Measurements from ENCODE around the gene UBE2E2. TPM values are rescaled to one million over a fixed set of nuclear protein-coding genes. Genes with fewer than 3 reads are reported as not detected.

Gene UBE2E2
- total RNA-seq, result 36.2 and 40.7 TPM in 2 replicates

GRCh38 chr3:23202921-23203707 lies at the start of gene UBE2E2:
TSS of gene UBE2E2 (plus strand) at chr3:23203327.

Small RNAs within 50 kb of the gene (small RNA-seq; reads per million reads assigned to genes)
- gene AC121251.1, result not detected
- not detected for gene RF00019
- not detected for gene RNU6-788P
- gene RNU6-922P, result not detected

Data from hair follicle dermal papilla cell (primary cell).